H1 (cell line): ENCODE results near the gene CD28.

ENCODE experiments used
- HDAC2 ChIP-seq, 2 experiments: fragments of 300-600 bp in 1 of 2; sonication (generic) in 1 of 2; IDR thresholded peaks; 2 replicates each; pipeline ENCODE4 v1.6.1; 2011 to 2012; ENCODE audit warnings: low read depth in 2 of 2, low read length in 2 of 2, mild to moderate bottlenecking in 2 of 2, moderate library complexity in 2 of 2, borderline replicate concordance in 1 of 2, inconsistent platforms in 1 of 2
- POLR2AphosphoS5 ChIP-seq: IDR thresholded peaks from 2 replicates; pipeline ENCODE4 v1.6.1; 2011; ENCODE audit warnings: low read depth, low read length
- TBP ChIP-seq: IDR thresholded peaks from 2 replicates; pipeline ENCODE4 v1.6.1; 2011; ENCODE audit warnings: low read depth, low read length, improper control_type of control experiment
- TF ChIP-seq, protein P1 (sequence below), 3 experiments: IDR thresholded peaks; 1 replicate in 2 of 3; 2 replicates in 1 of 3; pipeline versions ENCODE4 v1.5.1 to v1.6.1; 2011; ENCODE audit warnings: low read length in 3 of 3, mild to moderate bottlenecking in 3 of 3, inconsistent platforms in 2 of 3, low read depth in 1 of 3, moderate library complexity in 1 of 3; ENCODE audit not compliant: insufficient read depth in 1 of 3; ENCODE audit errors: control extremely low read depth in 1 of 3

DNA sequence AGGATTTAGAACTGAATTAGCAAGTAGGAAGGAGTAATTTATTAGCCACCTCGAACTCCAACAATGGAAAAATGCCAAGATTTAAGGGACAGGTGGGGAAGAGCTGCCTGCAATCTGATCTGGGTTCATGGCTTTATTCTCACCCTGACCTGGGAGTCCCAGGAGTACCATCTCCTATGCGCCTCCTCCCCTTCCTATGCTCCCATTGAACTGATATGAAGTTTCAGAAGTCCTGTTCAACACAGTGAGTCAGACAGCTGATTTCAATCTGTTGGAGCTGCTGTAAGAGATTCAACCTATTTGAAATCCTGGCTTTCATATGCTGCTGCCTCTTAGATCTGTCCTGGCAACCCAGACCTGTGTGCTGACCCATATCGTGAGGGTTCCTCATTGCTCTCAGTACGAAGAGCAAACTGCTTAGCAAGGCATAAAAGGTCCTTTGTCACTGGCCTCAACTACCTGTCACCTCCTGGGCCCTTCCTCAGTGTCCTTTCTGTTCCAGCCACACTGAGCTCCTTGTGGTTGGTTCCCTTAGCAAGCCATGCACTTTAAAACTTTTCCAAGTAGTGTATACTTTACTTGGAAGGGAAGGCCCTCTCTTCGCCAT, 15.9 kb upstream of the CD28 start:
- TF ChIP-seq TBP (no peak), POLR2AphosphoS5 (no peak), HDAC2 (IDR thresholded peaks at IDR 0.05; ENCODE audit: borderline replicate concordance in 1 of 2, low read depth in 2 of 2, low read length in 2 of 2) (no peak)
- TF ChIP-seq, protein P1, sequence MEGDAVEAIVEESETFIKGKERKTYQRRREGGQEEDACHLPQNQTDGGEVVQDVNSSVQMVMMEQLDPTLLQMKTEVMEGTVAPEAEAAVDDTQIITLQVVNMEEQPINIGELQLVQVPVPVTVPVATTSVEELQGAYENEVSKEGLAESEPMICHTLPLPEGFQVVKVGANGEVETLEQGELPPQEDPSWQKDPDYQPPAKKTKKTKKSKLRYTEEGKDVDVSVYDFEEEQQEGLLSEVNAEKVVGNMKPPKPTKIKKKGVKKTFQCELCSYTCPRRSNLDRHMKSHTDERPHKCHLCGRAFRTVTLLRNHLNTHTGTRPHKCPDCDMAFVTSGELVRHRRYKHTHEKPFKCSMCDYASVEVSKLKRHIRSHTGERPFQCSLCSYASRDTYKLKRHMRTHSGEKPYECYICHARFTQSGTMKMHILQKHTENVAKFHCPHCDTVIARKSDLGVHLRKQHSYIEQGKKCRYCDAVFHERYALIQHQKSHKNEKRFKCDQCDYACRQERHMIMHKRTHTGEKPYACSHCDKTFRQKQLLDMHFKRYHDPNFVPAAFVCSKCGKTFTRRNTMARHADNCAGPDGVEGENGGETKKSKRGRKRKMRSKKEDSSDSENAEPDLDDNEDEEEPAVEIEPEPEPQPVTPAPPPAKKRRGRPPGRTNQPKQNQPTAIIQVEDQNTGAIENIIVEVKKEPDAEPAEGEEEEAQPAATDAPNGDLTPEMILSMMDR (IDR thresholded peaks at IDR 0.05; ENCODE audit: control extremely low read depth in 1 of 3, insufficient read depth in 1 of 3, low read depth in 1 of 3, low read length in 3 of 3), result no peak
